Testis (tissue), 2 donors: ENCODE measurements around the gene TTC7B.

Source experiments
- CTCF ChIP-seq, 3 experiments: fragments of 450-650 bp in 2 of 3; fragments of 200-600 bp in 1 of 3; sonication (generic) in 1 of 3; IDR thresholded peaks; one replicate each; pipeline ENCODE4 v1.5.1; 2016 to 2019; ENCODE audit warnings: antibody characterized with exemption in 3 of 3, mild to moderate bottlenecking in 2 of 3, moderate library complexity in 1 of 3
- POLR2A ChIP-seq: fragments of 450-650 bp; IDR thresholded peaks from one replicate; pipeline ENCODE4 v1.6.1; 2017; ENCODE audit warnings: antibody characterized with exemption, mild to moderate bottlenecking, moderate library complexity

DNA sequence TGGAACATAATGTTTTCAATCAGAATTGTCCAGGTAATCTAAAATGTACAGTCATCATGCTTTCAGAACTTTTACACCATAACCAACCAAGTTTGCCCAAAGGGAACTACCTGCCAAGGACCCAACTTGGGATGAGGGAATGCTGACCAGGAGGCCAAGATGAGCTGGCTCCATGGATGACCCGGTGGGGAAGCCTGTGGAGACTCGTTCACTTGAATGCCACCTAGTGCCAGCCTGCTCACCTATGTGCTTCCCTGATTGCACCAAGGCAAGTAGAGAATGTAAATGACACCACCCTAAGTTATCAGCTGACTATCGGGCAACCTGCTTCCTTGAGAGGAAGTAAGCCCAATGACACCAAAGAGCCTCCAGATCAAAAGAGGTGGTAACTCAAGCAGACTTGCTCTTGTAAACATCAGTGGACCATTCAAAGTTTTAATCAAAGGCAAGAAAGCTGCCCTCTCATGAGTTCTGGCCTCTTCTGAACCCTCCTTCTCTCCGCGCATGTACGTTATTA lies 137.3 kb downstream of the TTC7B start:
- TF ChIP-seq CTCF (IDR thresholded peaks at IDR 0.05) (no peak), POLR2A (no peak)
